Activated effector memory CD4-positive, alpha-beta T cell treated with anti-CD3 and anti-CD28 coated beads, Interleukin-2, amount 50 U/mL, for 16 hours (primary cell): ENCODE results near the gene UBE2E2.

Experiments used
- DNase-seq: peaks from one replicate; pipeline ENCODE4 v3.0.0-alpha.2; 2020

Gene UBE2E2

GRCh38 chr3:23288286-23288685, 85.2 kb downstream of the UBE2E2 start:
- DNase-seq = no peak

GRCh38 chr3:23288715-23289114, 85.6 kb downstream of the UBE2E2 start:
- DNase-seq = no peak

GRCh38 chr3:23292432-23292831, 89.3 kb downstream of the UBE2E2 start:
- no peak for DNase-seq

GRCh38 chr3:23294770-23295387, 91.8 kb downstream of the UBE2E2 start:
- DNase-seq = no peak

GRCh38 chr3:23301819-23302218, 98.7 kb downstream of the UBE2E2 start:
- no peak for DNase-seq

GRCh38 chr3:23302271-23302670, 99.1 kb downstream of the UBE2E2 start:
- DNase-seq = no peak

- no peak for DNase-seq
Measured at GRCh38 chr3:23303601-23304217, 100.6 kb downstream of the UBE2E2 start.

GRCh38 chr3:23304424-23304823, 101.3 kb downstream of the UBE2E2 start:
- no peak for DNase-seq

- no peak for DNase-seq
Measured at GRCh38 chr3:23308986-23309625, 106.0 kb downstream of the UBE2E2 start.

GRCh38 chr3:23312866-23313265, 109.7 kb downstream of the UBE2E2 start:
- DNase-seq = no peak

GRCh38 chr3:23314981-23315762, 112.0 kb downstream of the UBE2E2 start:
- no peak for DNase-seq

GRCh38 chr3:23316924-23317323, 113.8 kb downstream of the UBE2E2 start:
- DNase-seq = no peak

- no peak for DNase-seq
Measured at GRCh38 chr3:23319366-23320312, 116.5 kb downstream of the UBE2E2 start.

GRCh38 chr3:23320586-23321570, 117.8 kb downstream of the UBE2E2 start:
- DNase-seq = no peak

- DNase-seq = no peak
Measured at GRCh38 chr3:23324745-23325144, 121.6 kb downstream of the UBE2E2 start.

- DNase-seq = no peak
Measured at GRCh38 chr3:23325466-23326065, 122.4 kb downstream of the UBE2E2 start.

GRCh38 chr3:23329471-23330105, 126.5 kb downstream of the UBE2E2 start:
- DNase-seq = no peak

GRCh38 chr3:23330568-23330967, 127.4 kb downstream of the UBE2E2 start:
- DNase-seq = no peak

GRCh38 chr3:23331141-23331935, 128.2 kb downstream of the UBE2E2 start:
- no peak for DNase-seq
